NOMO-1 treated with DMSO at 0.1 percent for 48 hours (cell line): ENCODE results near the gene C6orf15.

Experiments
- DNase-seq: peaks from one replicate; lab custom pipeline; 2025; ENCODE audit not compliant: unreplicated experiment; lab: John Stamatoyannopoulos, UW

Gene C6orf15

GRCh38 chr6:31112478-31112877, at the start of gene C6orf15:
Gene C6orf15 (minus strand): TSS chr6:31112575. CDS start chr6:31112555, 20 bp downstream.
- DNase-seq: no peak

- DNase-seq: no peak
Observed at GRCh38 chr6:31161216-31162126, 49.1 kb upstream of the C6orf15 start.

- DNase-seq: peak; percentile 46
Observed at GRCh38 chr6:31158863-31159855, 46.8 kb upstream of the C6orf15 start.

- peak; percentile 97 for DNase-seq
Observed at GRCh38 chr6:31158140-31158862, 45.9 kb upstream of the C6orf15 start, which contains the start of gene TCF19. Gene TCF19 (plus strand): TSS chr6:31158589. CDS start chr6:31159470, 881 bp downstream.

GRCh38 chr6:31157513-31158139, 45.3 kb upstream of the C6orf15 start, which contains the start of gene CCHCR1:
Gene CCHCR1 (minus strand): TSS chr6:31157802. CDS start chr6:31157600, 202 bp downstream.
- no peak for DNase-seq

- DNase-seq: no peak
Observed at GRCh38 chr6:31156641-31157040, 44.3 kb upstream of the C6orf15 start.

- no peak for DNase-seq
Observed at GRCh38 chr6:31154436-31154835, 42.1 kb upstream of the C6orf15 start.

GRCh38 chr6:31152781-31153180, 40.4 kb upstream of the C6orf15 start:
- DNase-seq: no peak

GRCh38 chr6:31149827-31150447, 37.6 kb upstream of the C6orf15 start:
- DNase-seq: no peak

GRCh38 chr6:31145386-31145785, 33.0 kb upstream of the C6orf15 start:
- DNase-seq: no peak

- DNase-seq: no peak
Observed at GRCh38 chr6:31144970-31145340, 32.6 kb upstream of the C6orf15 start.

GRCh38 chr6:31144296-31144969, 32.1 kb upstream of the C6orf15 start:
- no peak for DNase-seq

GRCh38 chr6:31143148-31143547, 30.8 kb upstream of the C6orf15 start:
- no peak for DNase-seq

GRCh38 chr6:31142361-31142761, 30.0 kb upstream of the C6orf15 start:
- no peak for DNase-seq

GRCh38 chr6:31140643-31141042, 28.3 kb upstream of the C6orf15 start:
- DNase-seq: no peak

GRCh38 chr6:31139599-31139998, 27.2 kb upstream of the C6orf15 start:
- no peak for DNase-seq

- no peak for DNase-seq
Observed at GRCh38 chr6:31138982-31139381, 26.6 kb upstream of the C6orf15 start, which contains the start of gene PSORS1C2. Gene PSORS1C2 (minus strand): TSS chr6:31139066. CDS start chr6:31139026, 40 bp downstream.

- DNase-seq: no peak
Observed at GRCh38 chr6:31135710-31136109, 23.3 kb upstream of the C6orf15 start.

GRCh38 chr6:31132806-31133205, 20.4 kb upstream of the C6orf15 start:
- DNase-seq: no peak
